H1 (cell line): ENCODE results near the gene TYSND1. TPM values are rescaled to one million over a fixed set of nuclear protein-coding genes. Genes with fewer than 3 reads are reported as not detected.

Source experiments
- polyA plus RNA-seq, 7 experiments: library from polyadenylated mRNA; depleted of rRNA in 3 of 7; stranded (reverse) in 5 of 7; unstranded in 2 of 7; fragments of >200 nt in 5 of 7; fragments of 200-250 nt in 2 of 7; gene quantifications; 1 replicate in 5 of 7; 2 replicates in 1 of 7; 4 replicates in 1 of 7; pipeline versions ENCODE4 v1.2.1 to v1.2.3, GENCODE V29; 2011 to 2013; ENCODE audit warnings: missing spikeins in 2 of 7, mixed read lengths in 2 of 7
- total RNA-seq: library from RNA; stranded (reverse); fragmentation: NEBNext Ultra II Directional; extraction: Animal tissue kit (Norgen Biotek cat#: 25700); gene quantifications from 2 replicates; pipeline ENCODE4 v1.2.1, GENCODE V29; 2021
- TF ChIP-seq, protein P1 (sequence below): IDR thresholded peaks from 2 replicates; pipeline ENCODE4 v1.6.1; 2011; ENCODE audit warnings: low read depth, mild to moderate bottlenecking, low read length; ENCODE audit not compliant: insufficient read depth

The TYSND1 gene
- total and polyA plus RNA-seq, 2 of the 8 experiments (the other 6 are each of a cell fraction or from before 2014, with no cell fraction given) = 11.9 to 15.0 TPM

DNA sequence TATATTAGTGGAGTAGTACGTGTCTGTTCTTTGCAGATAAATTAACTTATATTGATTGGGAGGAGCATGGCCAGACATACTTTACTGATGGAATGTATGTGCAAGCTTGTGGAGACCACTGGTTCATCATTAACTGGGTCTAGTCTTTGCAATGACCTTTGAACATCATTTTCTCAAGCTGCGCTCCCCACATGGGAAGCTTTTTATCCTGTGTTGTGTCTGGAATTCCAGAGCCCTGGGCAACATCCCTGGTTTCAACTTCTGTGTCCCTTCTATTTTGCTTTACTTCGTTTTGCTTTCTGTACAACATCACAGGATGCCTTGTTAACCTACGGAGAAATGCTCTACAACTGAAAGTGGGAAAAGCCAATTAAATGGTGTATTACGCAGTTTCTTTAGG, 55.5 kb downstream of the TYSND1 start (continued):
- TF ChIP-seq, protein P1, sequence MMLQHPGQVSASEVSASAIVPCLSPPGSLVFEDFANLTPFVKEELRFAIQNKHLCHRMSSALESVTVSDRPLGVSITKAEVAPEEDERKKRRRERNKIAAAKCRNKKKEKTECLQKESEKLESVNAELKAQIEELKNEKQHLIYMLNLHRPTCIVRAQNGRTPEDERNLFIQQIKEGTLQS = no peak
